WTC11 (cell line): ENCODE measurements around the gene FBXO48.

Experiments used
- FOXK1 ChIP-seq: sonication (generic); formaldehyde crosslinking; IDR thresholded peaks from 2 replicates; pipeline ENCODE4 v1.8.0; 2022; ENCODE audit warnings: mild to moderate bottlenecking, moderate library complexity, missing genetic modification reagents
- TF ChIP-seq, protein P1 (sequence below): sonication (generic); formaldehyde crosslinking; IDR thresholded peaks from 2 replicates; pipeline ENCODE4 v1.8.1; 2023; ENCODE audit warnings: mild to moderate bottlenecking, missing genetic modification reagents, moderate library complexity
- TF ChIP-seq, protein P2 (sequence below): fragments of 200-600 bp; IDR thresholded peaks from 2 replicates; pipeline ENCODE4 v1.8.0; 2022; ENCODE audit warnings: antibody characterized with exemption
- TF ChIP-seq, protein P3 (sequence below): sonication (generic); formaldehyde crosslinking; IDR thresholded peaks from 2 replicates; pipeline ENCODE4 v1.8.1; 2023; ENCODE audit warnings: mild to moderate bottlenecking, missing genetic modification reagents
- TF ChIP-seq, protein P4 (sequence below): sonication (generic); formaldehyde crosslinking; IDR thresholded peaks from 2 replicates; pipeline ENCODE4 v1.8.1; 2022; ENCODE audit warnings: low read depth, mild to moderate bottlenecking, moderate library complexity, missing genetic modification reagents, borderline replicate concordance
- TF ChIP-seq, protein P5 (sequence below): sonication (generic); formaldehyde crosslinking; IDR thresholded peaks from 2 replicates; pipeline ENCODE4 v1.8.1; 2022; ENCODE audit warnings: low read depth, missing genetic modification reagents, borderline replicate concordance
- TF ChIP-seq, protein P6 (sequence below): sonication (generic); formaldehyde crosslinking; IDR thresholded peaks from 2 replicates; pipeline ENCODE4 v1.8.0; 2023; ENCODE audit warnings: missing genetic modification reagents

DNA sequence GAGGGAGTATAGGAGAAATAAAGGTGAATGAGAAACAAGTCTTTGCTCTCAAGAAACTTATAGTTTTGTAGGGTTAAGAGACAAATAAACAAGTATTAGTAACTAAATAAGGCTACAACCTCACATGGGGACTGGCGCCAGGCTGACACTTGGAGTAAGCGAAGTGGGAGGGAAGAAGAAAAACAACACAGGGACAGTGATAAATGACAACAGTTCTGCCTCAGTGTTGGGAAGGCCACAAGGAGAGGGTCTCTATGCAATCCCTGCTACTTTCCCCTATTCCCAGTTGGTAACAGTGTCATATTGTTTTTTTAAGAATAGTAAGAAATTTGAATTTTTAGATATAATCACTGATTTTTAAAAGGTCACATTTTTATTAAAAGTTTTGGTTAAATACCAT is 4.3 kb upstream of the FBXO48 start:
- TF ChIP-seq, protein P1, sequence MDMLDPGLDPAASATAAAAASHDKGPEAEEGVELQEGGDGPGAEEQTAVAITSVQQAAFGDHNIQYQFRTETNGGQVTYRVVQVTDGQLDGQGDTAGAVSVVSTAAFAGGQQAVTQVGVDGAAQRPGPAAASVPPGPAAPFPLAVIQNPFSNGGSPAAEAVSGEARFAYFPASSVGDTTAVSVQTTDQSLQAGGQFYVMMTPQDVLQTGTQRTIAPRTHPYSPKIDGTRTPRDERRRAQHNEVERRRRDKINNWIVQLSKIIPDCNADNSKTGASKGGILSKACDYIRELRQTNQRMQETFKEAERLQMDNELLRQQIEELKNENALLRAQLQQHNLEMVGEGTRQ: no peak
- TF ChIP-seq, protein P2, sequence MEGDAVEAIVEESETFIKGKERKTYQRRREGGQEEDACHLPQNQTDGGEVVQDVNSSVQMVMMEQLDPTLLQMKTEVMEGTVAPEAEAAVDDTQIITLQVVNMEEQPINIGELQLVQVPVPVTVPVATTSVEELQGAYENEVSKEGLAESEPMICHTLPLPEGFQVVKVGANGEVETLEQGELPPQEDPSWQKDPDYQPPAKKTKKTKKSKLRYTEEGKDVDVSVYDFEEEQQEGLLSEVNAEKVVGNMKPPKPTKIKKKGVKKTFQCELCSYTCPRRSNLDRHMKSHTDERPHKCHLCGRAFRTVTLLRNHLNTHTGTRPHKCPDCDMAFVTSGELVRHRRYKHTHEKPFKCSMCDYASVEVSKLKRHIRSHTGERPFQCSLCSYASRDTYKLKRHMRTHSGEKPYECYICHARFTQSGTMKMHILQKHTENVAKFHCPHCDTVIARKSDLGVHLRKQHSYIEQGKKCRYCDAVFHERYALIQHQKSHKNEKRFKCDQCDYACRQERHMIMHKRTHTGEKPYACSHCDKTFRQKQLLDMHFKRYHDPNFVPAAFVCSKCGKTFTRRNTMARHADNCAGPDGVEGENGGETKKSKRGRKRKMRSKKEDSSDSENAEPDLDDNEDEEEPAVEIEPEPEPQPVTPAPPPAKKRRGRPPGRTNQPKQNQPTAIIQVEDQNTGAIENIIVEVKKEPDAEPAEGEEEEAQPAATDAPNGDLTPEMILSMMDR: no peak
- TF ChIP-seq FOXK1 (CRISPR knock-in tag): no peak
- TF ChIP-seq, protein P3, sequence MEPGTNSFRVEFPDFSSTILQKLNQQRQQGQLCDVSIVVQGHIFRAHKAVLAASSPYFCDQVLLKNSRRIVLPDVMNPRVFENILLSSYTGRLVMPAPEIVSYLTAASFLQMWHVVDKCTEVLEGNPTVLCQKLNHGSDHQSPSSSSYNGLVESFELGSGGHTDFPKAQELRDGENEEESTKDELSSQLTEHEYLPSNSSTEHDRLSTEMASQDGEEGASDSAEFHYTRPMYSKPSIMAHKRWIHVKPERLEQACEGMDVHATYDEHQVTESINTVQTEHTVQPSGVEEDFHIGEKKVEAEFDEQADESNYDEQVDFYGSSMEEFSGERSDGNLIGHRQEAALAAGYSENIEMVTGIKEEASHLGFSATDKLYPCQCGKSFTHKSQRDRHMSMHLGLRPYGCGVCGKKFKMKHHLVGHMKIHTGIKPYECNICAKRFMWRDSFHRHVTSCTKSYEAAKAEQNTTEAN (CRISPR knock-in tag): no peak
- TF ChIP-seq, protein P4, sequence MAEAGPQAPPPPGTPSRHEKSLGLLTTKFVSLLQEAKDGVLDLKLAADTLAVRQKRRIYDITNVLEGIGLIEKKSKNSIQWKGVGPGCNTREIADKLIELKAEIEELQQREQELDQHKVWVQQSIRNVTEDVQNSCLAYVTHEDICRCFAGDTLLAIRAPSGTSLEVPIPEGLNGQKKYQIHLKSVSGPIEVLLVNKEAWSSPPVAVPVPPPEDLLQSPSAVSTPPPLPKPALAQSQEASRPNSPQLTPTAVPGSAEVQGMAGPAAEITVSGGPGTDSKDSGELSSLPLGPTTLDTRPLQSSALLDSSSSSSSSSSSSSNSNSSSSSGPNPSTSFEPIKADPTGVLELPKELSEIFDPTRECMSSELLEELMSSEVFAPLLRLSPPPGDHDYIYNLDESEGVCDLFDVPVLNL (CRISPR knock-in tag): no peak
- TF ChIP-seq, protein P5, sequence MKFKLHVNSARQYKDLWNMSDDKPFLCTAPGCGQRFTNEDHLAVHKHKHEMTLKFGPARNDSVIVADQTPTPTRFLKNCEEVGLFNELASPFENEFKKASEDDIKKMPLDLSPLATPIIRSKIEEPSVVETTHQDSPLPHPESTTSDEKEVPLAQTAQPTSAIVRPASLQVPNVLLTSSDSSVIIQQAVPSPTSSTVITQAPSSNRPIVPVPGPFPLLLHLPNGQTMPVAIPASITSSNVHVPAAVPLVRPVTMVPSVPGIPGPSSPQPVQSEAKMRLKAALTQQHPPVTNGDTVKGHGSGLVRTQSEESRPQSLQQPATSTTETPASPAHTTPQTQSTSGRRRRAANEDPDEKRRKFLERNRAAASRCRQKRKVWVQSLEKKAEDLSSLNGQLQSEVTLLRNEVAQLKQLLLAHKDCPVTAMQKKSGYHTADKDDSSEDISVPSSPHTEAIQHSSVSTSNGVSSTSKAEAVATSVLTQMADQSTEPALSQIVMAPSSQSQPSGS (CRISPR knock-in tag): no peak
- TF ChIP-seq, protein P6, sequence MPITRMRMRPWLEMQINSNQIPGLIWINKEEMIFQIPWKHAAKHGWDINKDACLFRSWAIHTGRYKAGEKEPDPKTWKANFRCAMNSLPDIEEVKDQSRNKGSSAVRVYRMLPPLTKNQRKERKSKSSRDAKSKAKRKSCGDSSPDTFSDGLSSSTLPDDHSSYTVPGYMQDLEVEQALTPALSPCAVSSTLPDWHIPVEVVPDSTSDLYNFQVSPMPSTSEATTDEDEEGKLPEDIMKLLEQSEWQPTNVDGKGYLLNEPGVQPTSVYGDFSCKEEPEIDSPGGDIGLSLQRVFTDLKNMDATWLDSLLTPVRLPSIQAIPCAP: no peak
